Activated naive CD8-positive, alpha-beta T cell treated with anti-CD3 and anti-CD28 coated beads, Interleukin-2, amount 50 U/mL, for 24 hours (primary cell): ENCODE data around the gene OR10C1.

Experiments used
- ATAC-seq: fragments of 150-1000 bp; cut with Tn5 transposase; one replicate; pipeline ENCODE4 v1.10.0; 2021
- DNase-seq: peaks from one replicate; pipeline ENCODE4 v3.0.0; 2021
- H3K27ac Mint-ChIP-seq: one replicate; pipeline ENCODE4 v1.8.0; 2021; ENCODE audit warnings: mild to moderate bottlenecking, mixed read lengths
- H3K27me3 Mint-ChIP-seq: one replicate; pipeline ENCODE4 v1.8.0; 2021; ENCODE audit warnings: mixed read lengths
- H3K36me3 Mint-ChIP-seq: one replicate; pipeline ENCODE4 v1.8.0; 2021; ENCODE audit warnings: low read depth, mixed read lengths
- H3K4me1 Mint-ChIP-seq: one replicate; pipeline ENCODE4 v1.8.0; 2021; ENCODE audit warnings: mixed read lengths
- H3K4me3 Mint-ChIP-seq: one replicate; pipeline ENCODE4 v1.8.0; 2021; ENCODE audit warnings: mild to moderate bottlenecking, moderate library complexity, mixed read lengths
- H3K9me3 Mint-ChIP-seq: one replicate; pipeline ENCODE4 v1.8.0; 2021; ENCODE audit warnings: mixed read lengths

The OR10C1 gene

DNA sequence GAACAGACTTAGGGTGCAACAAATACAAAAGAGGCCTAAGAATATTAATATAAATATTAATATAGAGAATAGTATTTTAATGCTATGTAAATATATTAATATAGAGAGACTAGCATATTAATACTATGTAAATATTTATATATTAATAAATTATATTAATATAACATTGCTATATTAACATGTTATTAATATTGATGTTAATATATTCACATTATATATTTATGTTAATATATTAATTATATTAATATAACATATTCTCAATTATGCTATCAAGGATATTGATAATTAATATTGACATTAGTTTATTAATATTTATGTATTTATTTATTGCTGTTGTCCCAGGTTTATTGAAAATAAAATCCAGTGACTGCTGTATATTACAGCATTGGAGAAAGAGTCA, 49.8 kb downstream of the OR10C1 start:
- H3K9me3 Mint-ChIP-seq: no peaks in the 10 kb centered on the region
- no peak overlapping the region for H3K4me3 Mint-ChIP-seq
- ATAC-seq: no peak
- H3K27ac Mint-ChIP-seq: no peak overlapping the region
- DNase-seq: no peak
- H3K4me1 Mint-ChIP-seq: no peaks in the 10 kb centered on the region
- H3K27me3 Mint-ChIP-seq: peaks cover 14% of the 10 kb centered on the region
- no peaks in the 10 kb centered on the region for H3K36me3 Mint-ChIP-seq

GRCh38 chr6:29489286-29489685, 50.2 kb downstream of the OR10C1 start:
- no peaks in the 10 kb centered on the region for H3K4me1 Mint-ChIP-seq
- no peak for DNase-seq
- no peak overlapping the region for H3K4me3 Mint-ChIP-seq
- no peaks in the 10 kb centered on the region for H3K36me3 Mint-ChIP-seq
- ATAC-seq: no peak
- H3K9me3 Mint-ChIP-seq: no peaks in the 10 kb centered on the region
- H3K27me3 Mint-ChIP-seq: peaks cover 12% of the 10 kb centered on the region
- H3K27ac Mint-ChIP-seq: no peak overlapping the region

DNA sequence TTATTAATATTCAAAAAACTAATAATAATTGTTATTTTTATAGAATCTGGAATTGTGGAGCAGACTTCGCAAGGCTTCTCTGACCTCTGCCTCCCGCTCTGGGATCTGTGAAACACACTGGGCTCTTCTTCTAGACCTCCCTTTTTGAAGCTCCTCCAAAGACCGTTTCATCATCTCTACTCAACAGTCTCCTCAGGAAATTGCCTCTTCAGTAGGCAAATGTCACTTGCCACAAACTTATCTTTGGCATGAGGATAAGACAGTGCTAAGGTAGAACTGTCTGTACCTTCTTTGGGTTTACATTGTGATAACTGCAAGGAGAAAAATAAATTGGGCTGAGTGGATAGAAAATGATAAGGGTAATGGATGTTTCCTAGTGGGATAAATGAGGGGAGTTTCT, 50.9 kb downstream of the OR10C1 start:
- DNase-seq (no peak), ATAC-seq (no peak)
- Mint-ChIP-seq H3K36me3 (no peaks in the 10 kb centered on the region), H3K4me3 (no peak overlapping the region), H3K9me3 (no peaks in the 10 kb centered on the region), H3K27ac (no peak overlapping the region), H3K27me3 (peaks cover 9% of the 10 kb centered on the region), H3K4me1 (no peaks in the 10 kb centered on the region)

DNA sequence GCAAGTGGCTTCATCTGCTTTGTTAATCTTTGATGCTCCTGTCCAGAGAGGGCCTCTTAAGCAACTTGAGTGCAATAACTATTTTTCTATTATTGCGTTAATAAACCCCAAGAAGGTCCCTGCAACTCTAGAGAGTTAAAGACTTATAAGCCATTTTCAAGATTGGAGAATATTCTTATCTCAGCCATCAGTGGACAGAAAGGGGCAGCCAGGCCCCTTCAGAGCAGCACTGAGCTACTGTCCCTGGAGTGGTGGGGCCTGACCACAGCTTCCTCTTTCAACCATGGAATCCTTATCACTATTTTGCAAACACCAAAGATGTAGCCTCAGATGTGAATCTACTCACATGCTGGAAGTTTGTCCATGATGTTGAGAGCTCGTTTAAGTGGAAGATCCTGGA, 51.4 kb downstream of the OR10C1 start:
- Mint-ChIP-seq H3K4me1 (no peaks in the 10 kb centered on the region), H3K27ac (no peak overlapping the region), H3K36me3 (no peaks in the 10 kb centered on the region), H3K27me3 (peaks cover 9% of the 10 kb centered on the region), H3K4me3 (no peak overlapping the region), H3K9me3 (no peaks in the 10 kb centered on the region)
- ATAC-seq (no peak), DNase-seq (no peak)
